Right ventricle myocardium inferior (tissue), 1 donor: Measurements from ENCODE around the gene FAM222A. TPM values are rescaled to one million over a fixed set of nuclear protein-coding genes. Genes with fewer than 3 reads are reported as not detected.

Experiments
- total RNA-seq: library from RNA; stranded (reverse); fragmentation: NEBNext Ultra II Directional; extraction: Animal tissue kit (Norgen Biotek cat#: 25700); gene quantifications from one replicate; pipeline ENCODE4 v1.2.1, GENCODE V29; 2021
- donor health status: DM: no; HTN: yes; CAD: no; lungs with severe emphysema.

Gene FAM222A
- total RNA-seq, 1 donor from 2014 or later: 27.4 TPM

Other genes starting within 250 kb of the FAM222A start
- gene KCTD10, start 236.5 kb upstream of the FAM222A start, total RNA-seq: 32.2 TPM
- 56.1 TPM for gene UBE3B, start 236.2 kb upstream of the FAM222A start, total RNA-seq
- 61.7 TPM for gene MMAB, start 140.3 kb upstream of the FAM222A start, total RNA-seq
- 11.8 TPM for gene MVK, start 140.0 kb upstream of the FAM222A start, total RNA-seq
- 0.32 TPM for gene TRPV4, start 119.6 kb downstream of the FAM222A start, total RNA-seq
- 23.3 TPM for gene GLTP, start 166.7 kb downstream of the FAM222A start, total RNA-seq
- 8.4 TPM for gene TCHP, start 186.4 kb downstream of the FAM222A start, total RNA-seq